Left ventricle myocardium superior (tissue), 1 donor: ENCODE data around the gene SLC19A2. TPM values are rescaled to one million over a fixed set of nuclear protein-coding genes. Genes with fewer than 3 reads are reported as not detected.

Experiments
- ATAC-seq: fragments of 200-7000 bp; cut with Tn5 transposase; one replicate; pipeline ENCODE4 v1.9.1; 2020; ENCODE audit warnings: mild to moderate bottlenecking, moderate library complexity
- DNase-seq: peaks from one replicate; pipeline ENCODE4 v3.0.0-alpha.2; 2020
- intact Hi-C: fragments of 100-400 bp; cut with micrococcal nuclease; formaldehyde crosslinking; loops from one replicate; pipeline ENCODE4 v1.11.0; 2022
- total RNA-seq: library from RNA; stranded (reverse); fragmentation: NEBNext Ultra II Directional; extraction: Animal tissue kit (Norgen Biotek cat#: 25700); gene quantifications from one replicate; pipeline ENCODE4 v1.2.1, GENCODE V29; 2021
- donor health status: DM: no; HTN: yes; CAD: no; lungs with severe emphysema.

The SLC19A2 gene
- total RNA-seq, 1 donor from 2014 or later: 18.2 TPM

- intact Hi-C loops: no loop called here
These were observed 1.6 kb downstream of the SLC19A2 start for GRCh38 chr1:169484101-169484500.

GRCh38 chr1:169483500-169483966 lies 2.2 kb downstream of the SLC19A2 start:
- ATAC-seq (peak; percentile 46), DNase-seq (no peak)
- intact Hi-C loops: no loop called here

More at GRCh38 chr1:169484101-169484500, 1.6 kb downstream of the SLC19A2 start:
- ATAC-seq (no peak), DNase-seq (no peak)

- ATAC-seq (no peak), DNase-seq (no peak)
- intact Hi-C loops: no loop called here
These were observed 6.2 kb downstream of the SLC19A2 start for GRCh38 chr1:169479363-169480066.

- DNase-seq (no peak), ATAC-seq (no peak)
- intact Hi-C loops: no loop called here
These were observed 7.6 kb downstream of the SLC19A2 start for GRCh38 chr1:169478094-169478672.

- intact Hi-C loops: loop anchor here (2.0 kb wide), 1 partner anchor 15 kb away; no protein-coding TSS in a partner anchor
- ATAC-seq: no peak
- no peak for DNase-seq
These were observed 9.8 kb downstream of the SLC19A2 start for GRCh38 chr1:169475806-169476387.

- ATAC-seq: no peak
- DNase-seq: no peak
- intact Hi-C loops: loop anchor here (2.0 kb wide), 1 partner anchor 16 kb away; no protein-coding TSS in a partner anchor
These were observed 11.3 kb downstream of the SLC19A2 start for GRCh38 chr1:169474302-169474995.

GRCh38 chr1:169473347-169473746 lies 12.4 kb downstream of the SLC19A2 start:
- ATAC-seq (no peak), DNase-seq (no peak)
- intact Hi-C loops: no loop called here

GRCh38 chr1:169472738-169473137 lies 13.0 kb downstream of the SLC19A2 start:
- ATAC-seq: no peak
- intact Hi-C loops: no loop called here
- no peak for DNase-seq

- ATAC-seq: no peak
These were observed 16.8 kb downstream of the SLC19A2 start for GRCh38 chr1:169468982-169469381.

GRCh38 chr1:169466259-169467230 lies 19.2 kb downstream of the SLC19A2 start:
- ATAC-seq (peak; percentile 26), DNase-seq (no peak)
- intact Hi-C loops: loop anchor here (5.0 kb wide), 1 partner anchor 81 kb away; no protein-coding TSS in a partner anchor

More at GRCh38 chr1:169468982-169469381, 16.8 kb downstream of the SLC19A2 start:
- intact Hi-C loops: loop anchor here (5.0 kb wide), 1 partner anchor 78 kb away; no protein-coding TSS in a partner anchor
- DNase-seq: no peak

- ATAC-seq: no peak
- intact Hi-C loops: loop anchor here (5.0 kb wide), 1 partner anchor 82 kb away; no protein-coding TSS in a partner anchor
- no peak for DNase-seq
These were observed 20.5 kb downstream of the SLC19A2 start for GRCh38 chr1:169465281-169465680.

- intact Hi-C loops: no loop called here
- no peak for ATAC-seq
These were observed 23.4 kb downstream of the SLC19A2 start for GRCh38 chr1:169462385-169462784.

GRCh38 chr1:169461390-169462000 lies 24.2 kb downstream of the SLC19A2 start:
- ATAC-seq (no peak), DNase-seq (no peak)
- intact Hi-C loops: no loop called here

More at GRCh38 chr1:169462385-169462784, 23.4 kb downstream of the SLC19A2 start:
- DNase-seq: no peak

GRCh38 chr1:169460191-169460833 lies 25.4 kb downstream of the SLC19A2 start:
- intact Hi-C loops: no loop called here
- ATAC-seq: peak; percentile 70
- DNase-seq: no peak

GRCh38 chr1:169457443-169457842 lies 28.3 kb downstream of the SLC19A2 start:
- ATAC-seq: no peak
- DNase-seq: no peak
- intact Hi-C loops: no loop called here

- ATAC-seq (no peak), DNase-seq (no peak)
- intact Hi-C loops: no loop called here
These were observed 29.7 kb downstream of the SLC19A2 start for GRCh38 chr1:169456029-169456428.

- DNase-seq (no peak), ATAC-seq (no peak)
- intact Hi-C loops: no loop called here
These were observed 32.8 kb downstream of the SLC19A2 start for GRCh38 chr1:169452921-169453320.
